ENCODE data around the gene AGR3. TPM values are rescaled to one million over a fixed set of nuclear protein-coding genes. Genes with fewer than 3 reads are reported as not detected.

Gene AGR3
- total and polyA plus RNA-seq, 2 experiments from 2014 or later: 51.0 to 74.3 TPM

DNA sequence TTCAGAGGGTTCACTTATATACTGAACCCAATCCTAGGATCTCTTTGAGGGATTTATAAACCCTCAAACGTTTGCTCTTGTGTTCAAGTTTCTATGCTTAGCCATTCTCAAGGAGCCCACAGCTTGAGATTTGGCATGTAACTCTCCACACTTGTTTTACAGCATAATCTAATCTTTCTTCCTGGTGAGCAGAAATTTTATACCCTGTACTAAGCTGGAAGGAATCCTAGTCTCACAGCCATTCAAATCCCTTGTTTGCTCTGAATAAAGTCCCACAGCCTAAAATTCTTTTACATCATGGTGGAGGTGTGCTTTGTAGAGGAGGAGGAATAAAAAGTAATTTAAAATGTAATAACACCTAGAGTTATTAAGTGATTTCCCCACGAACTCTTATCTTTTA, 71.7 kb downstream of the AGR3 start:
- no peaks in the 10 kb centered on the region for H3K27me3 ChIP-seq
- peak overlapping the region; percentile 88 for H3K27ac ChIP-seq
- no peak overlapping the region for H2AFZ ChIP-seq

More for the DNA sequence above, 71.7 kb downstream of the AGR3 start:
- no peak for TF ChIP-seq CTCF (IDR thresholded peaks at IDR 0.05; ENCODE audit: poor library complexity)
- no peak for TF ChIP-seq EZH2 (IDR thresholded peaks at IDR 0.05; ENCODE audit: borderline replicate concordance)
- peaks cover 16% of the 10 kb centered on the region for H3K4me1 ChIP-seq (ENCODE audit: insufficient read depth)
- no peaks in the 10 kb centered on the region for H3K36me3 ChIP-seq (replicated peaks; ENCODE audit: insufficient read depth, low read depth)
- H3K4me3 ChIP-seq: no peak overlapping the region
- DNase-seq (ENCODE audit: low spot score): no peak
- H4K20me1 ChIP-seq (ENCODE audit: insufficient read depth, poor library complexity, severe bottlenecking): no peaks in the 10 kb centered on the region
- H3K4me2 ChIP-seq: no peak overlapping the region
- H3K9me3 ChIP-seq (ENCODE audit: low read depth): no peaks in the 10 kb centered on the region
- H3K9me2 ChIP-seq (replicated peaks; ENCODE audit: insufficient read depth): no peaks in the 10 kb centered on the region
- WGBS (ENCODE audit: low lambda C conversion rate, missing lambda C conversion rate): 40% methylated on average over 2 of the region's 2 CpGs
- H3K79me2 ChIP-seq: no peaks in the 10 kb centered on the region

Small RNA genes lying within 50 kb of the gene (small RNA-seq; reads per million reads assigned to genes)
- not detected for gene AC098592.2

Other genes with a start within 250 kb of the AGR3 start
- gene ANKMY2, start 236.2 kb downstream of the AGR3 start, total RNA-seq: 42.5 and 48.0 TPM in 2 replicates
- gene ANKMY2, start 236.2 kb downstream of the AGR3 start, polyA plus RNA-seq: 30.7 and 31.5 TPM in 2 replicates
- 96.7 and 97.7 TPM in 2 replicates for gene BZW2, start 235.8 kb downstream of the AGR3 start, total RNA-seq
- gene BZW2, start 235.8 kb downstream of the AGR3 start, polyA plus RNA-seq: 60.5 and 72.1 TPM in 2 replicates
- 173 and 196 TPM in 2 replicates for gene TSPAN13, start 128.2 kb downstream of the AGR3 start, total RNA-seq
- 157 and 164 TPM in 2 replicates for gene TSPAN13, start 128.2 kb downstream of the AGR3 start, polyA plus RNA-seq
- 117 and 178 TPM in 2 replicates for gene AGR2, start 77.0 kb downstream of the AGR3 start, total RNA-seq
- 173 and 183 TPM in 2 replicates for gene AGR2, start 77.0 kb downstream of the AGR3 start, polyA plus RNA-seq